ENCODE results near the gene CELSR1.

DNA sequence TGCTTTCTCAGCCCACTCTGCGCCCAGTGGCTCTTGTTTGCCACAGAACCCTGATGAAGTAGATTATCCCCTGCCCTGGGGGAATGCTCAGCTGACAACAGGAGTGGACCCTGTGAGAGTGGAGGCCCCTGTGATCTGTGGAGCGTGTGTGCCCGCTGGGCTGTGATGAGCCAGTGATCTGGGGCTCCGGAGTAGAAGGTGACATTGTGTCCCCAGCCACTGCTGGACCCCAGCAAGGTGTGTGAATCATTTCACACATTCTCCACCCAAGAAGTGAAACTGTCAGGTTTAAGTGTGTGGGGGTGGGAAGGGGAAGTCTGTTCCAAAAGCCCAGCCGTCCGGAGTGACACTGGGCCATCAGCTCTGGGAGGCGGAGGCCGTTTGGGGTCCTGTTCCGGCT, 49.6 kb upstream of the CELSR1 start:
- TF ChIP-seq CTCF (IDR thresholded peaks at IDR 0.05) = no peak
- TF ChIP-seq POLR2AphosphoS5 (IDR thresholded peaks at IDR 0.05; ENCODE audit: low read depth, low read length) = no peak
